ENCODE results near the gene HOMER1. TPM values are rescaled to one million over a fixed set of nuclear protein-coding genes. Genes with fewer than 3 reads are reported as not detected.

Gene HOMER1
- 20.5 and 40.3 TPM in 2 replicates for total RNA-seq

DNA sequence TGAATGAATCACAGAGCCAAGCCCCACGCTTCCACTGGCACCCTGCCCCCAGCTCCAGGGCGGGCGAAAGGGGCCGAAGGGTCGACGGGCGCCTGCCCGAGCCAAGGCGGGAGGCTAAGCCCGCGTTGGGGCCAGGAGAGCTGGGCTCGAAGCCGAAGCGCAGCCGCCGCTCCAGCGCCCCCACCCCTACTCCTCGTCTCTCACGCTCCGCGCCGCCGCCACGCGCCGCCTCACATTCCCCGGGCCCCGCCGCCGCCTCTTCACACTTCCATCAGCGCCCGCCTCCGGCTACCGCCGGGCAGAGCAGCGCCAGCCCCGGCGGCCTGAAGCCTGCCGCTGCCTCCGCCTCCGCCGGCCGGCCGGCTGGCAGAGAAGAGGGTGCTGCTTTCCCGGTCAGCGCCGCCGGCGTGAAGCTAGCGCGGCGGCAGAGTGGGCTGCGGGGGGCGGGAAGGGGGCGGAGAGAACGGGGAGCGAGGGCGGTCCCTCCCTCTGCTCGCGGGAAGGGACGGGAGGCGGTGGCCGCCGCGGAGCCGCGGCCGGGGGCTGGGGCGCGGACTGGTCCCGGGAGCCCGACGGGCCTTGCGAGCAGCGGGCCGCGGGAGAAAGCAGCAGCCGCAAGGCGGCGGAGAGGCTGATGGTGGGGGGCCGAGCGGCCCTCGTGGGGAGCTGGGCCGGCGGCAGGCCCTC is at the start of gene HOMER1:
HOMER1 (minus strand) TSS at position 431 of the 687 bp plus-strand sequence. CDS start 1,360 bp downstream, outside the sequence.
- FAIRE-seq (no peak), DNase-seq (ENCODE audit: low read depth) (peak; percentile 50)
- H3K4me3 ChIP-seq (ENCODE audit: low read depth, low read length): peak within 1 kb of the TSS; percentile 76
- TF ChIP-seq, protein P1, sequence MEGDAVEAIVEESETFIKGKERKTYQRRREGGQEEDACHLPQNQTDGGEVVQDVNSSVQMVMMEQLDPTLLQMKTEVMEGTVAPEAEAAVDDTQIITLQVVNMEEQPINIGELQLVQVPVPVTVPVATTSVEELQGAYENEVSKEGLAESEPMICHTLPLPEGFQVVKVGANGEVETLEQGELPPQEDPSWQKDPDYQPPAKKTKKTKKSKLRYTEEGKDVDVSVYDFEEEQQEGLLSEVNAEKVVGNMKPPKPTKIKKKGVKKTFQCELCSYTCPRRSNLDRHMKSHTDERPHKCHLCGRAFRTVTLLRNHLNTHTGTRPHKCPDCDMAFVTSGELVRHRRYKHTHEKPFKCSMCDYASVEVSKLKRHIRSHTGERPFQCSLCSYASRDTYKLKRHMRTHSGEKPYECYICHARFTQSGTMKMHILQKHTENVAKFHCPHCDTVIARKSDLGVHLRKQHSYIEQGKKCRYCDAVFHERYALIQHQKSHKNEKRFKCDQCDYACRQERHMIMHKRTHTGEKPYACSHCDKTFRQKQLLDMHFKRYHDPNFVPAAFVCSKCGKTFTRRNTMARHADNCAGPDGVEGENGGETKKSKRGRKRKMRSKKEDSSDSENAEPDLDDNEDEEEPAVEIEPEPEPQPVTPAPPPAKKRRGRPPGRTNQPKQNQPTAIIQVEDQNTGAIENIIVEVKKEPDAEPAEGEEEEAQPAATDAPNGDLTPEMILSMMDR (IDR thresholded peaks at IDR 0.05; ENCODE audit: insufficient read depth, low read length, severe bottlenecking): peak; percentile 24
- no peaks in the 10 kb centered on the region for H3K36me3 ChIP-seq (ENCODE audit: control insufficient read depth, insufficient read depth, low read length)
- H3K27me3 ChIP-seq (ENCODE audit: control insufficient read depth, insufficient read depth, low read length): no peaks in the 10 kb centered on the region

DNA sequence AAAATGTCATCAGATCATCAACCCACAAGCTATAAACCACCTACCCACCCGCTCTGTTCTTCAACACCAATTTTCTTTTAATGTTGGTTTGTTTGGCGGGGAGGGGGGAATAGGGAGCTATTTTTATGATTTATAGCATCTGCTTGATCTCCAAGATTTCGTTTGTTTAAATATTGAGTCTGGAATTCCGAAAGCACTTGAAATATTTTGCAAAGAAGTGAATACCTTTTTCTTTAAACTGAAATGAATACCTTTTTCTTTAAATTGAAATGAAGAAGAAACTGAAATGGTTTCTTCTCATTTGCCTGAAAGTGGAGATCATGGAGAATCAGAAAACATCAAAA is 49.3 kb upstream of the HOMER1 start:
- FAIRE-seq: no peak
- no peaks in the 10 kb centered on the region for H3K27me3 ChIP-seq (ENCODE audit: control insufficient read depth, insufficient read depth, low read length)
- H3K4me3 ChIP-seq (ENCODE audit: low read depth, low read length): no peak overlapping the region
- TF ChIP-seq, protein P1 (IDR thresholded peaks at IDR 0.05; ENCODE audit: insufficient read depth, low read length, severe bottlenecking): no peak
- H3K36me3 ChIP-seq (ENCODE audit: control insufficient read depth, insufficient read depth, low read length): no peaks in the 10 kb centered on the region
- DNase-seq (ENCODE audit: low read depth): no peak

DNA sequence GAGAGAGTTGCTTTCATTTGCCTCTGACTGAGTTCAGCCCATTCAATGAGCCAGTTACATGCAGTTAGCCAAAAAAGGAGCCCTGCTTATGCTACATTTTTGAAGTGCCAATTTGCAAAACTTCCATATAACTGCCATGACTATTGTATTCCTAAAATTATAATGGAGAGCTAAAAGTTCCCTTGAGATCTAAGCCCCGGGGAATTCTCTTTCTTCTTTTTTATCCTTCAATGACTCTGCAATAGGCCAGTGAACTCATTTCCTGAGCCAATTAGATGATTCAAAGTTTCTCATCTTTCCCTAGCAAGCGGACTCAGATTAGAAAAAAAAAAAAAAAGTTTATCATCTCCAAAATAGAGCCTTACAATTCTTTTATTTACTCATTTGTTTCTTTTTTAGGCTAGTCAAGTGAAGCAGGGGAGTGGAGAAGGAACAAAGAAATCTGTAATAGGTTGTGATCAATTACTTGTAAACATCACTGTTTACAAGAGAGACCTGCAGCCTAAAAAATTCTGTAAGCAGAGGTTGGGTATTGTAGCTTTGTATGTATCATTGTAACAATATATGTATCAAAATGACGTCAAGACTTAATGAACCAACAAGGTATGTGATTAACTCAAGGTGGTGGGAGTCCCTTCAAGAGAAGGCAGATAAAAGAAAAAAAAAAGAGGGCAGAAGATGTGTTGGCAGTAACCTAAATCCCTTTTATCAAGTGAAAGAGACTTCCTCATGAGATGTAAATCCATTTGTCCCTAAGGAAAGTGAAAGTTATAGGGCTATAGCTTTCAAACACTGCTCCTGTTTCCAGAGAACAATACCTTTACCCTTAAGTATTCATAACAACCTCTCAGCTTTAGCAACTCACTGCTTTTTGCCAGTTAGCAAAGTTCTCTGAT is 48.7 kb upstream of the HOMER1 start:
- DNase-seq (ENCODE audit: low read depth): peak; percentile 67
- no peak overlapping the region for H3K4me3 ChIP-seq (ENCODE audit: low read depth, low read length)
- no peak for FAIRE-seq

GRCh38 chr5:79561525-79561893 is 47.6 kb upstream of the HOMER1 start:
- Histone ChIP-seq H3K4me3 (ENCODE audit: low read depth, low read length) (no peak overlapping the region), H3K27me3 (ENCODE audit: control insufficient read depth, insufficient read depth, low read length) (no peaks in the 10 kb centered on the region), H3K36me3 (ENCODE audit: control insufficient read depth, insufficient read depth, low read length) (no peaks in the 10 kb centered on the region)
- FAIRE-seq (no peak), DNase-seq (ENCODE audit: low read depth) (no peak)
- TF ChIP-seq, protein P1 (IDR thresholded peaks at IDR 0.05; ENCODE audit: insufficient read depth, low read length, severe bottlenecking): no peak

More for the DNA sequence above, 48.7 kb upstream of the HOMER1 start:
- TF ChIP-seq, protein P1 (IDR thresholded peaks at IDR 0.05; ENCODE audit: insufficient read depth, low read length, severe bottlenecking): no peak
- Histone ChIP-seq H3K27me3 (ENCODE audit: control insufficient read depth, insufficient read depth, low read length) (no peaks in the 10 kb centered on the region), H3K36me3 (ENCODE audit: control insufficient read depth, insufficient read depth, low read length) (no peaks in the 10 kb centered on the region)

DNA sequence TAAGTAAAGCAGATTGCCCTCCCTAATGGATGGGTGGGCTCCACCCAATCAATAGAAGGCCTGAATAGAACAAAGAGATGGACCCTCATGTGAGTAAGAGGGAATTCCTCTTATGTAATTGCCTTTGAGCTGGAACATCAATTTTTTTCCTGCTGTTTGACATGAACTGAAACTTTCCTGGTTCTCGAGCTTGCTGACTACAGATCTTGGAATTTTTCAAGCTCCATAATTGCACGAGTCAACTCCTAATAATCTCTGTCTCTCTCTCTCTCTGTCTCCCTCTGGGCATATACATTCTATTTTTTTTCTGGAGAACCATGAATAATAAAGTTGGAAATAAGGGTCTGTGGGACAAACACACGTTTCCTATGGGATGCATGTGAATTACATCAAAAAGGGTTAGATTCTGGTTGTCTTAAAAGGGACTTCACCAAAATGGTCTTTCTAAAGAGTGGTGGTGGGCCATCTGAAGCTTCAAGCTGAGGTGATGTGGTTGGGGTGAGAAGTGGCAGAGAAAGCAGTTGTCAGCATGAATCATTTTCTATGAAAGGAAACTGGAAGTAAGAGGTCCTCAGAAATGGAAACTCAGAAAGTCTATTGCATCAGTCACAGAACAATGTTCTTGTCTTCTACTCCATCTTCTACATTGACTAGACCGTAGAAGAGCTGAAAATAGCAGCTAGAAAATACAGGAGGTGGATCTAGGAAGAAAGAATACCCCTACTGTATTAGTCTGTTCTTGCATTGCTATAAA is 47.0 kb upstream of the HOMER1 start:
- H3K27me3 ChIP-seq (ENCODE audit: control insufficient read depth, insufficient read depth, low read length): no peaks in the 10 kb centered on the region
- peak; percentile 58 for DNase-seq (ENCODE audit: low read depth)
- H3K4me3 ChIP-seq (ENCODE audit: low read depth, low read length): no peak overlapping the region
- TF ChIP-seq, protein P1 (IDR thresholded peaks at IDR 0.05; ENCODE audit: insufficient read depth, low read length, severe bottlenecking): no peak
- H3K36me3 ChIP-seq (ENCODE audit: control insufficient read depth, insufficient read depth, low read length): no peaks in the 10 kb centered on the region
- no peak for FAIRE-seq
